GM12878 (cell line): ENCODE measurements around the gene PRKCE. TPM values are rescaled to one million over a fixed set of nuclear protein-coding genes. Genes with fewer than 3 reads are reported as not detected.

Source experiments
- ATAC-seq: fragments of 200-7000 bp; cut with Tn5 transposase; 3 replicates; pipeline ENCODE4 v1.9.1; 2020; ENCODE audit warnings: mild to moderate bottlenecking, moderate library complexity
- BruUV-seq: library from RNA; stranded (reverse); fragments of 400-500 nt; replicated peaks from 2 replicates; lab custom pipeline; 2021; lab: Mats Ljungman, UMichigan
- CTCF ChIA-PET: fragments of 300-600 bp; sonication (Branson Sonifier 250); formaldehyde crosslinking; extraction: SDS; loops from one replicate; lab custom pipeline; 2021; ENCODE audit warnings: inconsistent platforms; lab: Yijun Ruan, JAX
- POLR2A ChIA-PET: fragments of 350-600 bp; formaldehyde crosslinking; extraction: SDS; loops from one replicate; lab custom pipeline; 2021; ENCODE audit warnings: inconsistent platforms; lab: Charles Lee
- RAD21 ChIA-PET: fragments of 300-600 bp; sonication (Branson Sonifier 250); formaldehyde crosslinking; loops from one replicate; lab custom pipeline; 2023; ENCODE audit warnings: antibody characterized with exemption; ENCODE audit not compliant: unreplicated experiment; lab: Charles Lee
- SMC1A ChIA-PET: fragments of 300-600 bp; sonication (Branson Sonifier 250); formaldehyde crosslinking; loops from one replicate; lab custom pipeline; 2023; ENCODE audit not compliant: unreplicated experiment, uncharacterized antibody; lab: Charles Lee
- DNase-seq: peaks from one replicate; pipeline ENCODE4 v3.0.0-alpha.2; 2011; ENCODE audit warnings: low read depth, low spot score
- FAIRE-seq: peaks from 3 replicates; lab custom pipeline; 2011; peaks lifted over from hg19 to GRCh38; lab: Jason Lieb, UNC
- H2AFZ ChIP-seq: 2 replicates; pipeline ENCODE4 v1.6.0; 2011; ENCODE audit warnings: low read depth, low read length, control low read depth; ENCODE audit not compliant: control insufficient read depth
- H3K27ac ChIP-seq: 2 replicates; pipeline ENCODE4 v1.5.1; 2011; ENCODE audit warnings: control low read depth; ENCODE audit not compliant: control insufficient read depth, insufficient read depth
- H3K27me3 ChIP-seq, 2 experiments: replicated peaks in 1 of 2; 2 replicates each; pipeline versions ENCODE4 v1.6.0 to v1.6.1; 2011; ENCODE audit warnings: low read length in 1 of 2; ENCODE audit not compliant: control insufficient read depth in 2 of 2, insufficient read depth in 2 of 2
- H3K36me3 ChIP-seq, 2 experiments: 2 replicates each; pipeline ENCODE4 v1.5.1; 2011; ENCODE audit warnings: low read length in 1 of 2; ENCODE audit not compliant: control insufficient read depth in 2 of 2, insufficient read depth in 2 of 2
- H3K4me1 ChIP-seq: 2 replicates; pipeline ENCODE4 v1.6.1; 2011; ENCODE audit warnings: mild to moderate bottlenecking, low read length, moderate library complexity, mixed read lengths; ENCODE audit not compliant: control insufficient read depth, insufficient read depth
- H3K4me2 ChIP-seq: 2 replicates; pipeline ENCODE4 v1.6.0; 2011; ENCODE audit warnings: control low read depth; ENCODE audit not compliant: control insufficient read depth, insufficient read depth
- H3K4me3 ChIP-seq: fragments of 200-600 bp; sonication (generic); 2 replicates; pipeline ENCODE4 v1.5.1; 2016
- H3K79me2 ChIP-seq: 2 replicates; pipeline ENCODE4 v1.6.0; 2011; ENCODE audit warnings: low read length; ENCODE audit not compliant: control insufficient read depth, insufficient read depth
- H3K9ac ChIP-seq: 2 replicates; pipeline ENCODE4 v1.8.0; 2011; ENCODE audit warnings: low read length, control low read depth, mixed read lengths; ENCODE audit not compliant: control insufficient read depth, insufficient read depth
- H3K9me3 ChIP-seq: replicated peaks from 3 replicates; pipeline ENCODE4 v1.5.1; 2011; ENCODE audit warnings: mild to moderate bottlenecking, low read length; ENCODE audit not compliant: control insufficient read depth, insufficient read depth
- H4K20me1 ChIP-seq: 2 replicates; pipeline ENCODE4 v1.6.0; 2011; ENCODE audit not compliant: control insufficient read depth, insufficient read depth
- CREM ChIP-seq: IDR thresholded peaks from 2 replicates; pipeline ENCODE4 v1.6.1; 2014; ENCODE audit warnings: antibody characterized with exemption, low read depth
- MEF2B ChIP-seq: fragments of 450-650 bp; IDR thresholded peaks from 2 replicates; pipeline ENCODE4 v1.6.1; 2018; ENCODE audit warnings: mild to moderate bottlenecking, moderate library complexity; ENCODE audit not compliant: partially characterized antibody, poor library complexity, severe bottlenecking
- MTA2 ChIP-seq: fragments of 450-650 bp; IDR thresholded peaks from 2 replicates; pipeline ENCODE4 v1.6.1; 2016; ENCODE audit warnings: low read depth, mild to moderate bottlenecking, moderate library complexity
- NRF1 ChIP-seq: conservative IDR thresholded peaks from 2 replicates; pipeline ENCODE4 v1.6.1; 2011; ENCODE audit warnings: mild to moderate bottlenecking, low read depth, low read length, improper control_type of control experiment
- POLR2A ChIP-seq: IDR thresholded peaks from 2 replicates; pipeline ENCODE4 v1.6.1; 2011; ENCODE audit warnings: low read depth, mild to moderate bottlenecking, low read length
- POLR2AphosphoS5 ChIP-seq: IDR thresholded peaks from 2 replicates; pipeline ENCODE4 v1.6.1; 2011; ENCODE audit warnings: mild to moderate bottlenecking, low read length, inconsistent platforms
- RCOR1 ChIP-seq: conservative IDR thresholded peaks from 2 replicates; pipeline ENCODE4 v1.6.1; 2012; ENCODE audit warnings: low read depth, low read length, improper control_type of control experiment
- SREBF2 ChIP-seq: IDR thresholded peaks from 2 replicates; pipeline ENCODE4 v1.6.1; 2012; ENCODE audit warnings: mild to moderate bottlenecking, low read length
- STAT1 ChIP-seq: fragments of 450-650 bp; conservative IDR thresholded peaks from 2 replicates; pipeline ENCODE4 v1.6.1; 2014; ENCODE audit warnings: antibody characterized with exemption, mild to moderate bottlenecking
- SUPT20H ChIP-seq: IDR thresholded peaks from 2 replicates; pipeline ENCODE4 v1.6.1; 2011; ENCODE audit warnings: low read depth, mild to moderate bottlenecking, low read length, moderate library complexity, borderline replicate concordance; ENCODE audit not compliant: control insufficient read depth
- YY1 ChIP-seq: IDR thresholded peaks from 2 replicates; pipeline ENCODE4 v1.6.1; 2011; ENCODE audit warnings: low read depth, mild to moderate bottlenecking, low read length
- WGBS: methylation state at CpG from one replicate; pipeline ENCODE4 v1.1.6; 2016; ENCODE audit warnings: low lambda C conversion rate; ENCODE audit not compliant: insufficient replicate concordance, insufficient coverage; ENCODE audit errors: missing lambda C conversion rate; 5-methylcytosine and 5-hydroxymethylcytosine counted together
- in situ Hi-C: fragments of 300-500 bp; cut with MboI; formaldehyde crosslinking; loops from 9 replicates; pipeline ENCODE4 v1.14.3; 2018; ENCODE audit warnings: mixed read lengths
- intact Hi-C: fragments of 100-400 bp; cut with micrococcal nuclease; formaldehyde crosslinking; loops from one replicate; pipeline ENCODE4 v1.14.2; 2022; ENCODE audit not compliant: unreplicated experiment
- polyA plus RNA-seq, 11 experiments: library from polyadenylated mRNA; depleted of rRNA in 4 of 11; unstranded in 6 of 11; stranded (reverse) in 5 of 11; fragments of >200 nt; fragmentation: Nextera tagmentation in 4 of 11; fragmentation: Illumina TruSeq in 1 of 11; extraction: Ambion mirVana in 4 of 11; extraction: Trizol in 1 of 11; gene quantifications; 1 replicate in 1 of 11; 2 replicates in 10 of 11; pipeline versions ENCODE4 v1.2.1 to v1.2.3, GENCODE V29; 2011 to 2016; ENCODE audit warnings: inconsistent platforms in 2 of 11, missing spikeins in 2 of 11, low read depth in 1 of 11
- total RNA-seq, 4 experiments: library from RNA; depleted of rRNA in 3 of 4; stranded (reverse); fragments of >200 nt in 3 of 4; fragmentation: Illumina TruSeq in 1 of 4; extraction: Trizol in 1 of 4; gene quantifications; 2 replicates each; pipeline versions ENCODE4 v1.2.1 to v1.2.3, GENCODE V29; 2013 to 2021
- TF ChIP-seq, protein P1 (sequence below): fragments of 450-650 bp; formaldehyde crosslinking; IDR thresholded peaks from 2 replicates; pipeline ENCODE4 v1.4.0; 2022; ENCODE audit warnings: mild to moderate bottlenecking, moderate library complexity
- TF ChIP-seq, protein P2 (sequence below): fragments of 150-350 bp; IDR thresholded peaks from 2 replicates; pipeline ENCODE4 v1.6.1; 2014; ENCODE audit warnings: mild to moderate bottlenecking, low read depth, low read length
- TF ChIP-seq, protein P3 (sequence below): fragments of 450-650 bp; IDR thresholded peaks from 2 replicates; pipeline ENCODE4 v1.6.1; 2016; ENCODE audit warnings: mild to moderate bottlenecking

Gene PRKCE
- total and polyA plus RNA-seq, 10 of the 15 experiments (the other 5 are each of a cell fraction or from before 2014, with no cell fraction given) = 2.6 to 28.2 (median 11.3) TPM

DNA sequence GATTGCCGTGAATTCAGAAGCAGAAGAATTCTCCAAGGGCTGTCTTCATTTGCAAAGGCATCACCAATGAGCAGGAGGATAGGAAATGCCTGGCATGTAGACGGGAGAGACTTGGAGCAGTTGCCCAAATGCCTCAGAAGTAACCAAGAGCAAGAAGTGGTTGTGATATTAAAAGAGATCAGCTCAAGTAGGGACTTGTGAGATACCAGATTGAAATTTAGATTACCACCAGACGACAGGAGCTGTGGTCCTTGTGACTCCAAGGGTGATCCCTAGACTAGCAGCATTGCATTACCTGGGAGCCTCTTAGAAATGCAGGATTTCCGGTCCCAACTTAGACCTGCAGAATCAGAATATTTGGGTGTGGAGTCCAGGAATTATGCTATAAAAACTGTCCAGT lies 417.2 kb downstream of the PRKCE start:
- Histone ChIP-seq H3K36me3 (no peaks in the 10 kb centered on the region), H3K9ac (no peak overlapping the region), H3K79me2 (no peaks in the 10 kb centered on the region), H4K20me1 (no peaks in the 10 kb centered on the region)
- ChIA-PET CTCF (interaction anchor here (0.9 to 1.5 kb wide), 2 partner anchors 12 to 577 kb away, joined by 3 read pairs; no protein-coding TSS in a partner anchor), POLR2A (no interaction called here), RAD21 (interaction anchor here (1.0 kb wide), 1 partner anchor 126 kb away, joined by 3 read pairs; no protein-coding TSS in a partner anchor)
- 58% methylated on average over 4 of the region's 4 CpGs for WGBS
- no TSS peak for BruUV-seq
- in situ Hi-C loops = no loop called here
- DNase-seq = no peak
- TF ChIP-seq STAT1 (no peak), POLR2AphosphoS5 (no peak), RCOR1 (no peak), SREBF2 (no peak), POLR2A (no peak), YY1 (no peak), MEF2B (no peak), CREM (no peak), SUPT20H (no peak), NRF1 (no peak), MTA2 (no peak)
- TF ChIP-seq, protein P1, sequence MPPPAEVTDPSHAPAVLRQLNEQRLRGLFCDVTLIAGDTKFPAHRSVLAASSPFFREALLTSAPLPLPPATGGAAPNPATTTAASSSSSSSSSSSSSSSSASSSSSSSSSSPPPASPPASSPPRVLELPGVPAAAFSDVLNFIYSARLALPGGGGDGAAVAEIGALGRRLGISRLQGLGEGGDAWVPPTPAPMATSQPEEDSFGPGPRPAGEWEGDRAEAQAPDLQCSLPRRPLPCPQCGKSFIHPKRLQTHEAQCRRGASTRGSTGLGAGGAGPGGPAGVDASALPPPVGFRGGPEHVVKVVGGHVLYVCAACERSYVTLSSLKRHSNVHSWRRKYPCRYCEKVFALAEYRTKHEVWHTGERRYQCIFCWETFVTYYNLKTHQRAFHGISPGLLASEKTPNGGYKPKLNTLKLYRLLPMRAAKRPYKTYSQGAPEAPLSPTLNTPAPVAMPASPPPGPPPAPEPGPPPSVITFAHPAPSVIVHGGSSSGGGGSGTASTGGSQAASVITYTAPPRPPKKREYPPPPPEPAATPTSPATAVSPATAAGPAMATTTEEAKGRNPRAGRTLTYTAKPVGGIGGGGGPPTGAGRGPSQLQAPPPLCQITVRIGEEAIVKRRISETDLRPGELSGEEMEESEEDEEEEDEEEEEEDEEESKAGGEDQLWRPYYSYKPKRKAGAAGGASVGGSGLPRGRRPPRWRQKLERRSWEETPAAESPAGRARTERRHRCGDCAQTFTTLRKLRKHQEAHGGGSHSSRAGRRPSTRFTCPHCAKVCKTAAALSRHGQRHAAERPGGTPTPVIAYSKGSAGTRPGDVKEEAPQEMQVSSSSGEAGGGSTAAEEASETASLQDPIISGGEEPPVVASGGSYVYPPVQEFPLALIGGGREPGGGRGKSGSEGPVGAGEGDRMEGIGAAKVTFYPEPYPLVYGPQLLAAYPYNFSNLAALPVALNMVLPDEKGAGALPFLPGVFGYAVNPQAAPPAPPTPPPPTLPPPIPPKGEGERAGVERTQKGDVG = no peak
- TF ChIP-seq, protein P2, sequence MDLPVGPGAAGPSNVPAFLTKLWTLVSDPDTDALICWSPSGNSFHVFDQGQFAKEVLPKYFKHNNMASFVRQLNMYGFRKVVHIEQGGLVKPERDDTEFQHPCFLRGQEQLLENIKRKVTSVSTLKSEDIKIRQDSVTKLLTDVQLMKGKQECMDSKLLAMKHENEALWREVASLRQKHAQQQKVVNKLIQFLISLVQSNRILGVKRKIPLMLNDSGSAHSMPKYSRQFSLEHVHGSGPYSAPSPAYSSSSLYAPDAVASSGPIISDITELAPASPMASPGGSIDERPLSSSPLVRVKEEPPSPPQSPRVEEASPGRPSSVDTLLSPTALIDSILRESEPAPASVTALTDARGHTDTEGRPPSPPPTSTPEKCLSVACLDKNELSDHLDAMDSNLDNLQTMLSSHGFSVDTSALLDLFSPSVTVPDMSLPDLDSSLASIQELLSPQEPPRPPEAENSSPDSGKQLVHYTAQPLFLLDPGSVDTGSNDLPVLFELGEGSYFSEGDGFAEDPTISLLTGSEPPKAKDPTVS = no peak
- TF ChIP-seq, protein P3, sequence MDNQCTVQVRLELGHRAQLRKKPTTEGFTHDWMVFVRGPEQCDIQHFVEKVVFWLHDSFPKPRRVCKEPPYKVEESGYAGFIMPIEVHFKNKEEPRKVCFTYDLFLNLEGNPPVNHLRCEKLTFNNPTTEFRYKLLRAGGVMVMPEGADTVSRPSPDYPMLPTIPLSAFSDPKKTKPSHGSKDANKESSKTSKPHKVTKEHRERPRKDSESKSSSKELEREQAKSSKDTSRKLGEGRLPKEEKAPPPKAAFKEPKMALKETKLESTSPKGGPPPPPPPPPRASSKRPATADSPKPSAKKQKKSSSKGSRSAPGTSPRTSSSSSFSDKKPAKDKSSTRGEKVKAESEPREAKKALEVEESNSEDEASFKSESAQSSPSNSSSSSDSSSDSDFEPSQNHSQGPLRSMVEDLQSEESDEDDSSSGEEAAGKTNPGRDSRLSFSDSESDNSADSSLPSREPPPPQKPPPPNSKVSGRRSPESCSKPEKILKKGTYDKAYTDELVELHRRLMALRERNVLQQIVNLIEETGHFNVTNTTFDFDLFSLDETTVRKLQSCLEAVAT = no peak
- TF ChIP-seq, all 136 proteins: peak for 0
- Histone ChIP-seq H3K4me3 (no peak overlapping the region), H3K27me3 (no peaks in the 10 kb centered on the region), H3K27ac (no peak overlapping the region), H3K9me3 (no peaks in the 10 kb centered on the region), H2AFZ (no peak overlapping the region), H3K4me1 (no peaks in the 10 kb centered on the region), H3K4me2 (no peak overlapping the region)
- SMC1A ChIA-PET = interaction anchor here (1.6 kb wide), 1 partner anchor 11 kb away, joined by 5 read pairs; no protein-coding TSS in a partner anchor
- FAIRE-seq (no peak), ATAC-seq (no peak)
- intact Hi-C loops = loop anchor here (10.0 kb wide), 1 partner anchor 586 kb away; no protein-coding TSS in a partner anchor
